ENCODE results near the gene CPNE5. TPM values are rescaled to one million over a fixed set of nuclear protein-coding genes. Genes with fewer than 3 reads are reported as not detected.

Gene CPNE5
- total RNA-seq, 1 donor, result 0.18 TPM

- no peak overlapping the region for H3K4me3 ChIP-seq (ENCODE audit: low read depth, low read length)
- TF ChIP-seq CTCF (IDR thresholded peaks at IDR 0.05; ENCODE audit: insufficient read depth, low read length), result no peak
- no peak for DNase-seq (ENCODE audit: low read depth)
Observed at GRCh38 chr6:36800223-36801076, 38.8 kb downstream of the CPNE5 start.

GRCh38 chr6:36798852-36799251, 40.4 kb downstream of the CPNE5 start:
- H3K4me3 ChIP-seq (ENCODE audit: low read depth, low read length), result no peak overlapping the region
- TF ChIP-seq CTCF (IDR thresholded peaks at IDR 0.05; ENCODE audit: insufficient read depth, low read length), result no peak
- DNase-seq (ENCODE audit: low read depth), result no peak

GRCh38 chr6:36797653-36798052, 41.6 kb downstream of the CPNE5 start:
- no peak for DNase-seq (ENCODE audit: low read depth)
- TF ChIP-seq CTCF (IDR thresholded peaks at IDR 0.05; ENCODE audit: insufficient read depth, low read length), result no peak
- no peak overlapping the region for H3K4me3 ChIP-seq (ENCODE audit: low read depth, low read length)

GRCh38 chr6:36797055-36797454, 42.2 kb downstream of the CPNE5 start:
- DNase-seq (ENCODE audit: low read depth), result no peak
- TF ChIP-seq CTCF (IDR thresholded peaks at IDR 0.05; ENCODE audit: insufficient read depth, low read length), result no peak
- H3K4me3 ChIP-seq (ENCODE audit: low read depth, low read length), result no peak overlapping the region

- H3K4me3 ChIP-seq (ENCODE audit: low read depth, low read length), result no peak overlapping the region
- no peak for TF ChIP-seq CTCF (IDR thresholded peaks at IDR 0.05; ENCODE audit: insufficient read depth, low read length)
- DNase-seq (ENCODE audit: low read depth), result no peak
Observed at GRCh38 chr6:36794713-36795065, 44.6 kb downstream of the CPNE5 start.

- DNase-seq (ENCODE audit: low read depth), result no peak
- no peak overlapping the region for H3K4me3 ChIP-seq (ENCODE audit: low read depth, low read length)
- TF ChIP-seq CTCF (IDR thresholded peaks at IDR 0.05; ENCODE audit: insufficient read depth, low read length), result no peak
Observed at GRCh38 chr6:36793913-36794712, 45.1 kb downstream of the CPNE5 start.

All from fibroblast of the aortic adventitia (primary cell).